Measurements from ENCODE around the gene NDFIP2. TPM values are rescaled to one million over a fixed set of nuclear protein-coding genes. Genes with fewer than 3 reads are reported as not detected.

Gene NDFIP2
- total RNA-seq, 2 experiments from 2014 or later: 0.54 to 4.0 TPM

GRCh38 chr13:79528356-79528755, 47.4 kb downstream of the NDFIP2 start:
- no peaks in the 10 kb centered on the region for H4K20me1 ChIP-seq (ENCODE audit: insufficient read depth, low read length)
- DNase-seq (ENCODE audit: low spot score): no peak
- no TSS peak for BruUV-seq (replicated peaks)
- H3K79me2 ChIP-seq (ENCODE audit: insufficient read depth, low read depth, low read length): no peaks in the 10 kb centered on the region
- H3K9me2 ChIP-seq (ENCODE audit: insufficient read depth, low read length): no peaks in the 10 kb centered on the region
- no peak overlapping the region for H3K27ac ChIP-seq (ENCODE audit: low read depth, low read length, poor library complexity, severe bottlenecking)
- CTCF ChIA-PET (ENCODE audit: unreplicated experiment): no interaction called here
- H3K4me3 ChIP-seq (ENCODE audit: low read depth, low read length, poor library complexity, severe bottlenecking): no peak overlapping the region
- no peak overlapping the region for H3K4me2 ChIP-seq (ENCODE audit: low read length)
- no peak for TF ChIP-seq EZH2phosphoT487 (IDR thresholded peaks at IDR 0.05; ENCODE audit: borderline replicate concordance, low read depth, low read length)
- TF ChIP-seq CTCF (conservative IDR thresholded peaks at IDR 0.05; ENCODE audit: low read length): no peak
- H2AFZ ChIP-seq (ENCODE audit: low read length): no peak overlapping the region
- H3K36me3 ChIP-seq (ENCODE audit: insufficient read depth, low read length): no peaks in the 10 kb centered on the region
- no peaks in the 10 kb centered on the region for H3K9me3 ChIP-seq (ENCODE audit: low read length)
- H3K4me1 ChIP-seq (ENCODE audit: insufficient read depth, low read length, poor library complexity, severe bottlenecking): no peaks in the 10 kb centered on the region
- POLR2A ChIA-PET: interaction anchor here (0.6 to 2.8 kb wide), 4 partner anchors 12 to 43 kb away, joined by 3 to 6 read pairs (median 3); no protein-coding TSS in a partner anchor
- intact Hi-C loops (cut with micrococcal nuclease; ENCODE audit: unreplicated experiment): no loop called here

- Histone ChIP-seq H2AFZ (ENCODE audit: low read length) (no peak overlapping the region), H3K36me3 (ENCODE audit: insufficient read depth, low read length) (no peaks in the 10 kb centered on the region), H3K4me1 (ENCODE audit: insufficient read depth, low read length, poor library complexity, severe bottlenecking) (no peaks in the 10 kb centered on the region), H3K79me2 (ENCODE audit: insufficient read depth, low read depth, low read length) (no peaks in the 10 kb centered on the region), H3K27ac (ENCODE audit: low read depth, low read length, poor library complexity, severe bottlenecking) (no peak overlapping the region), H3K4me2 (ENCODE audit: low read length) (no peak overlapping the region), H3K4me3 (ENCODE audit: low read depth, low read length, poor library complexity, severe bottlenecking) (no peak overlapping the region), H3K9me2 (ENCODE audit: insufficient read depth, low read length) (no peaks in the 10 kb centered on the region), H3K9me3 (ENCODE audit: low read length) (no peaks in the 10 kb centered on the region), H4K20me1 (ENCODE audit: insufficient read depth, low read length) (no peaks in the 10 kb centered on the region)
- BruUV-seq (replicated peaks): no TSS peak
- no peak for DNase-seq (ENCODE audit: low spot score)
- ChIA-PET POLR2A (interaction anchor here (0.6 to 2.8 kb wide), 6 partner anchors 11 to 399 kb away, joined by 3 to 6 read pairs (median 3); no protein-coding TSS in a partner anchor), CTCF (ENCODE audit: unreplicated experiment) (no interaction called here)
- intact Hi-C loops (cut with micrococcal nuclease; ENCODE audit: unreplicated experiment): no loop called here
- TF ChIP-seq CTCF (conservative IDR thresholded peaks at IDR 0.05; ENCODE audit: low read length) (no peak), EZH2phosphoT487 (IDR thresholded peaks at IDR 0.05; ENCODE audit: borderline replicate concordance, low read depth, low read length) (no peak)
Measured at GRCh38 chr13:79528759-79529191, 47.8 kb downstream of the NDFIP2 start.

- POLR2A ChIA-PET: interaction anchor here (0.6 to 1.0 kb wide), 3 partner anchors 16 to 1399 kb away, joined by 3 read pairs; no protein-coding TSS in a partner anchor
- no peaks in the 10 kb centered on the region for H3K9me3 ChIP-seq (ENCODE audit: low read length)
Measured at GRCh38 chr13:79529817-79530216, 48.9 kb downstream of the NDFIP2 start.

More at GRCh38 chr13:79529817-79530216, 48.9 kb downstream of the NDFIP2 start:
- intact Hi-C loops (cut with micrococcal nuclease; ENCODE audit: unreplicated experiment): no loop called here
- Histone ChIP-seq H3K9me2 (ENCODE audit: insufficient read depth, low read length) (no peaks in the 10 kb centered on the region), H3K4me3 (ENCODE audit: low read depth, low read length, poor library complexity, severe bottlenecking) (no peak overlapping the region), H3K4me2 (ENCODE audit: low read length) (no peak overlapping the region), H2AFZ (ENCODE audit: low read length) (no peak overlapping the region), H3K27ac (ENCODE audit: low read depth, low read length, poor library complexity, severe bottlenecking) (no peak overlapping the region), H3K36me3 (ENCODE audit: insufficient read depth, low read length) (no peaks in the 10 kb centered on the region), H4K20me1 (ENCODE audit: insufficient read depth, low read length) (no peaks in the 10 kb centered on the region), H3K4me1 (ENCODE audit: insufficient read depth, low read length, poor library complexity, severe bottlenecking) (no peaks in the 10 kb centered on the region), H3K79me2 (ENCODE audit: insufficient read depth, low read depth, low read length) (no peaks in the 10 kb centered on the region)
- BruUV-seq (replicated peaks): no TSS peak
- CTCF ChIA-PET (ENCODE audit: unreplicated experiment): no interaction called here
- no peak for DNase-seq (ENCODE audit: low spot score)
- TF ChIP-seq EZH2phosphoT487 (IDR thresholded peaks at IDR 0.05; ENCODE audit: borderline replicate concordance, low read depth, low read length): no peak
- TF ChIP-seq CTCF (conservative IDR thresholded peaks at IDR 0.05; ENCODE audit: low read length): no peak

All from OCI-LY7 (cell line).